Endothelial cell of umbilical vein (primary cell): ENCODE results near the gene FBXW7.
A peak's percentile ranks its signal among the peaks of the same experiment; 100 is the strongest.

Experiments
- CTCF ChIP-seq, 2 donors: IDR thresholded peaks; 1 replicate in 1 of 2; 2 replicates in 1 of 2; pipeline ENCODE4 v1.5.1; 2011; ENCODE audit warnings: low read length in 2 of 2, mild to moderate bottlenecking in 2 of 2, moderate library complexity in 2 of 2, control low read depth in 1 of 2, inconsistent platforms in 1 of 2, low read depth in 1 of 2; ENCODE audit not compliant: insufficient read depth in 1 of 2; ENCODE audit errors: extremely low read depth in 1 of 2
- EZH2 ChIP-seq: IDR thresholded peaks from 2 replicates; pipeline ENCODE4 v1.6.1; 2012; ENCODE audit warnings: borderline replicate concordance, low read depth, mild to moderate bottlenecking, moderate library complexity, low read length, inconsistent platforms; ENCODE audit not compliant: severe bottlenecking
- GATA2 ChIP-seq: IDR thresholded peaks from 2 replicates; pipeline ENCODE4 v1.7.0; 2011; ENCODE audit warnings: low read depth, mild to moderate bottlenecking, moderate library complexity, mixed read lengths, low read length; ENCODE audit not compliant: insufficient read length, insufficient read depth
- JUN ChIP-seq: IDR thresholded peaks from 2 replicates; pipeline ENCODE4 v1.6.1; 2011; ENCODE audit warnings: borderline replicate concordance, low read depth; ENCODE audit not compliant: insufficient read length, insufficient read depth
- MYC ChIP-seq: IDR thresholded peaks from one replicate; pipeline ENCODE4 v1.6.1; 2011; ENCODE audit warnings: mild to moderate bottlenecking, low read depth, low read length
- POLR2A ChIP-seq: IDR thresholded peaks from 2 replicates; pipeline ENCODE4 v1.6.1; 2012; ENCODE audit warnings: low read depth, mild to moderate bottlenecking, control low read depth, low read length
- POLR2AphosphoS5 ChIP-seq: IDR thresholded peaks from 2 replicates; pipeline ENCODE4 v1.6.1; 2012; ENCODE audit warnings: low read depth, mild to moderate bottlenecking, control low read depth, low read length, moderate library complexity; ENCODE audit not compliant: insufficient read depth

GRCh38 chr4:152385551-152385950, 150.3 kb downstream of the FBXW7 start:
- TF ChIP-seq EZH2 (no peak), POLR2A (no peak), JUN (no peak), CTCF (IDR thresholded peaks at IDR 0.05; ENCODE audit: extremely low read depth in 1 of 2, insufficient read depth in 1 of 2, low read depth in 1 of 2, low read length in 2 of 2) (peak; percentile 30 to 31), POLR2AphosphoS5 (no peak), GATA2 (no peak), MYC (no peak)
